ENCODE data around the gene NCAPD2. TPM values are rescaled to one million over a fixed set of nuclear protein-coding genes. Genes with fewer than 3 reads are reported as not detected.
"Not testable (repeated sequence)": the region's sequence is repeated elsewhere in the genome, so short reads cannot be mapped to it uniquely, and the experiment has no call there.

Gene NCAPD2
- total RNA-seq, 1 experiment from 2014 or later = 266 TPM

DNA sequence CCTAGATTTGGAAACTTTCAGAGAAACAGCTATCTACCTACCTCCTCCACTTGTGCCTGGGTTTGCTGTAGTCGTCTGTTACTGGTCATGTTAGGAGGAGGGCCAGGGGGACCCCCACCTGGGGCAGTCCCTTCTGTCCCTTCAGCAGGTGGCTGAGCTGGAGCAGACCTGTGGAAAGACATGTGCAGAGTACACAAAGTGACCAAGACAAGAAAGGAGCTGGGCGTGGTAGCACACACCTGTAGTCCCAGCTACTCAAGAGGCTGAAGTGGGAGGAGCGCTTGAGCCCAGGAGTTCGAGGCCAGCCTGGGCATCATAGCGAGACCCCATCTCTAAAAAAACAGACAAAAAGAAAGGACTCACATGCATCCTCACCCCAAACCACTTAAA lies 27.7 kb upstream of the NCAPD2 start:
- POLR2A ChIA-PET (ENCODE audit: unreplicated experiment) = interaction anchor here (0.5 to 1.5 kb wide), 2 partner anchors 68 to 95 kb away, joined by 4 to 5 read pairs; partner anchors contain the start of gene GAPDH
- CTCF ChIA-PET = interaction anchor here (0.6 to 2.1 kb wide), 6 partner anchors 42 to 478 kb away, joined by 3 to 24 read pairs (median 4); no protein-coding TSS in a partner anchor
- Histone ChIP-seq H3K9me2 (ENCODE audit: insufficient read depth) (no peaks in the 10 kb centered on the region), H3K4me1 (replicated peaks; ENCODE audit: insufficient read depth) (peaks cover 12% of the 10 kb centered on the region), H3K9me3 (ENCODE audit: insufficient read depth, low read depth) (no peaks in the 10 kb centered on the region), H3K27ac (no peak overlapping the region), H3K4me2 (no peak overlapping the region), H4K20me1 (ENCODE audit: insufficient read depth) (no peaks in the 10 kb centered on the region), H3K4me3 (no peak overlapping the region), H3F3A (ENCODE audit: insufficient read depth, low read depth) (peaks cover 6% of the 10 kb centered on the region; the same call in 1 of the 2 replicates), H3K27me3 (ENCODE audit: insufficient read depth, low read depth) (no peaks in the 10 kb centered on the region), H2AFZ (no peak overlapping the region), H3K36me3 (ENCODE audit: low read depth) (no peaks in the 10 kb centered on the region), H3K79me2 (ENCODE audit: low read depth) (no peaks in the 10 kb centered on the region; the same call in 1 of the 2 replicates)
- no peak for DNase-seq
- intact Hi-C loops (cut with micrococcal nuclease; ENCODE audit: unreplicated experiment) = loop anchor here (5.0 kb wide), 2 partner anchors 144 to 269 kb away; no protein-coding TSS in a partner anchor
- TF ChIP-seq, protein P1, sequence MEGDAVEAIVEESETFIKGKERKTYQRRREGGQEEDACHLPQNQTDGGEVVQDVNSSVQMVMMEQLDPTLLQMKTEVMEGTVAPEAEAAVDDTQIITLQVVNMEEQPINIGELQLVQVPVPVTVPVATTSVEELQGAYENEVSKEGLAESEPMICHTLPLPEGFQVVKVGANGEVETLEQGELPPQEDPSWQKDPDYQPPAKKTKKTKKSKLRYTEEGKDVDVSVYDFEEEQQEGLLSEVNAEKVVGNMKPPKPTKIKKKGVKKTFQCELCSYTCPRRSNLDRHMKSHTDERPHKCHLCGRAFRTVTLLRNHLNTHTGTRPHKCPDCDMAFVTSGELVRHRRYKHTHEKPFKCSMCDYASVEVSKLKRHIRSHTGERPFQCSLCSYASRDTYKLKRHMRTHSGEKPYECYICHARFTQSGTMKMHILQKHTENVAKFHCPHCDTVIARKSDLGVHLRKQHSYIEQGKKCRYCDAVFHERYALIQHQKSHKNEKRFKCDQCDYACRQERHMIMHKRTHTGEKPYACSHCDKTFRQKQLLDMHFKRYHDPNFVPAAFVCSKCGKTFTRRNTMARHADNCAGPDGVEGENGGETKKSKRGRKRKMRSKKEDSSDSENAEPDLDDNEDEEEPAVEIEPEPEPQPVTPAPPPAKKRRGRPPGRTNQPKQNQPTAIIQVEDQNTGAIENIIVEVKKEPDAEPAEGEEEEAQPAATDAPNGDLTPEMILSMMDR (conservative IDR thresholded peaks at IDR 0.05) = no peak
- no peak for TF ChIP-seq EZH2 (IDR thresholded peaks at IDR 0.05; ENCODE audit: low read depth)
- no TSS peak for BruUV-seq (replicated peaks)

DNA sequence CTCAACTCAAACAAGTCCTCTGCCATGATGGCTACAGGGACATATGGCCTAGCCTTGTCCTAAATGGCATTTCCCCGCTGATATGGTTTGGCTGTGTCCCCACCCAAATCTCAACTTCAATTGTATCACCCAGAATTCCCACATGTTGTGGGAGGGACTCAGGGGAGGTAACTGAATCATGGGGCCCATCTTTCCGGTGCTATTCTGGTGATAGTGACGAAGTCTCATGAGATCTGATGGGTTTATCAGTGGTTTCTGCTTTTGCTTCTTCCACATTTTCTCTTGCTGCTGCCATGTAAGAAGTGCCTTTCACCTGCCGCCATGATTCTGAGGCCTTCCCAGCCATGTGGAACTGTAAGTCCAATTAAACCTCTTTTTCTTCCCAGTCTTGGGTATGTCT lies 27.2 kb upstream of the NCAPD2 start:
- H3K36me3 ChIP-seq (ENCODE audit: low read depth); H3K27ac ChIP-seq; BruUV-seq (replicated peaks); H4K20me1 ChIP-seq (ENCODE audit: insufficient read depth); H3K79me2 ChIP-seq (ENCODE audit: low read depth); H3K4me3 ChIP-seq; H3F3A ChIP-seq (ENCODE audit: insufficient read depth, low read depth); H3K4me2 ChIP-seq; H2AFZ ChIP-seq; H3K27me3 ChIP-seq (ENCODE audit: insufficient read depth, low read depth); H3K9me3 ChIP-seq (ENCODE audit: insufficient read depth, low read depth); DNase-seq; H3K9me2 ChIP-seq (ENCODE audit: insufficient read depth): not testable (repeated sequence)
- ChIA-PET CTCF (interaction anchor here (2.1 kb wide), 1 partner anchor 42 kb away, joined by 24 read pairs; no protein-coding TSS in a partner anchor), POLR2A (ENCODE audit: unreplicated experiment) (interaction anchor here (0.5 kb wide), 1 partner anchor 67 kb away, joined by 5 read pairs; the partner anchor contains the start of gene GAPDH)
- H3K4me1 ChIP-seq (replicated peaks; ENCODE audit: insufficient read depth) = peaks cover 15% of the 10 kb centered on the region
- intact Hi-C loops (cut with micrococcal nuclease; ENCODE audit: unreplicated experiment) = loop anchor here (5.0 kb wide), 2 partner anchors 144 to 269 kb away; no protein-coding TSS in a partner anchor

DNA sequence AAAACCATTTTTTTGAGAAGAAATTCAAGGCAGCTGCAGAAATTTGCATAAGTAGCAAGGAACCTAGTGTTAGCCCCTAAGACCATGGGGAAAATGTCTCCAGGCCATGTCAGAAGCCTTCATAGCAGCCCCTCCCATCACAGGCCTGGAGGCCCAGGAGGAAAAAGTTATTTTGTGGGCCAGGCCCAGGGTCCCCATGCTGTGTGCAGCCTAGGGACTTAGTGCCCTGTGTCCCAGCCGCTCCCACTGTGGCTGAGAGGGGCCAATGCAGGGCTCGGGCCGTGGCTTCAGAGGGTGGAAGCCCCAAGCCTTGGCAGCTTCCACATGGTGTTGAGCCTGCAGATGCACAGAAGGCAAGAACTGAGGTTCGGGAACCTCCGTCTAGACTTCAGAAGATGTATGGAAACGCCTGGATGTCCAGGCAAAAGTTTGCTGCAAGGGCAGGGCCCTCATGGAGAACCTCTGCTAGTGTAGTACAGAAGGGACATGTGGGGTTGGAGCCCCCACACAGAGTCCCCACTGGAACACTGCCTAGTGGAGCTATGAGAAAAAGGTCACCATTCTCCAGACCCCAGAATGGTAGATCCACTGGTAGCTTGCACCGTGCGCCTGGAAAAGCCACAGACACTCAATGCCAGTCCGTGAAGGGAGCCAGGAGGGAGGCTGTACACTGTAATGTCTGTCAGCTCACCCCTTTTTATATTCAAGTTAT lies 26.2 kb upstream of the NCAPD2 start:
- BruUV-seq (replicated peaks); DNase-seq; H3K4me3 ChIP-seq; H3K9me2 ChIP-seq (ENCODE audit: insufficient read depth); POLR2A ChIA-PET (ENCODE audit: unreplicated experiment); H3K79me2 ChIP-seq (ENCODE audit: low read depth); H3K9me3 ChIP-seq (ENCODE audit: insufficient read depth, low read depth); H3K27ac ChIP-seq; H3K4me2 ChIP-seq; H4K20me1 ChIP-seq (ENCODE audit: insufficient read depth); H2AFZ ChIP-seq; H3K27me3 ChIP-seq (ENCODE audit: insufficient read depth, low read depth); H3K36me3 ChIP-seq (ENCODE audit: low read depth): not testable (repeated sequence)
- CTCF ChIA-PET = interaction anchor here (0.5 kb wide), 2 partner anchors 10 to 96 kb away, joined by 3 to 11 read pairs; no protein-coding TSS in a partner anchor
- peaks cover 15% of the 10 kb centered on the region for H3K4me1 ChIP-seq (replicated peaks; ENCODE audit: insufficient read depth)
- H3F3A ChIP-seq (ENCODE audit: insufficient read depth, low read depth) = peaks cover 12% of the 10 kb centered on the region
- intact Hi-C loops (cut with micrococcal nuclease; ENCODE audit: unreplicated experiment) = loop anchor here (5.0 kb wide), 2 partner anchors 145 to 270 kb away; no protein-coding TSS in a partner anchor

DNA sequence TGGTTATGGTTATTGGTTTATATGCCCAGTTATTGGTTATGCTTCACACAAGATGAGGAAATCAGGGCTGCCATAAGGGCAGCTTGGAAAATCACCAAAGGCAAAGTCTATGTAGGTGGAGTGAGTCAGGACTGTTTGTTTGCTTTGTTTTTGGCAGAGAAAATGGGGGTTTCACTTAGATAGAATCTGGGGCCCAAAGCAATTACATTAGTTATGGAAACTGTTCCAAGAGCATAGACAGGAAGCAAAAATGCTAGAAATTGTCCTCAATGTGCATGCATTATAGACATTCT lies 25.7 kb upstream of the NCAPD2 start:
- Histone ChIP-seq H3K79me2 (ENCODE audit: low read depth) (no peaks in the 10 kb centered on the region; the same call in 1 of the 2 replicates), H3K4me3 (no peak overlapping the region), H3F3A (ENCODE audit: insufficient read depth, low read depth) (peaks cover 12% of the 10 kb centered on the region), H3K4me1 (replicated peaks; ENCODE audit: insufficient read depth) (peaks cover 15% of the 10 kb centered on the region), H3K27me3 (ENCODE audit: insufficient read depth, low read depth) (no peaks in the 10 kb centered on the region), H3K9me3 (ENCODE audit: insufficient read depth, low read depth) (no peaks in the 10 kb centered on the region), H3K27ac (no peak overlapping the region), H3K9me2 (ENCODE audit: insufficient read depth) (no peaks in the 10 kb centered on the region), H4K20me1 (ENCODE audit: insufficient read depth) (no peaks in the 10 kb centered on the region), H3K36me3 (ENCODE audit: low read depth) (no peaks in the 10 kb centered on the region), H3K4me2 (no peak overlapping the region), H2AFZ (no peak overlapping the region)
- POLR2A ChIA-PET (ENCODE audit: unreplicated experiment) = no interaction called here
- TF ChIP-seq, protein P1 (conservative IDR thresholded peaks at IDR 0.05) = no peak
- no peak for TF ChIP-seq EZH2 (IDR thresholded peaks at IDR 0.05; ENCODE audit: low read depth)
- no TSS peak for BruUV-seq (replicated peaks)
- CTCF ChIA-PET = interaction anchor here (0.5 kb wide), 2 partner anchors 9 to 95 kb away, joined by 3 to 11 read pairs; no protein-coding TSS in a partner anchor
- DNase-seq = no peak
- intact Hi-C loops (cut with micrococcal nuclease; ENCODE audit: unreplicated experiment) = loop anchor here (5.0 kb wide), 2 partner anchors 146 to 271 kb away; no protein-coding TSS in a partner anchor
